ENCODE measurements around the gene CDH2.

The CDH2 gene

DNA sequence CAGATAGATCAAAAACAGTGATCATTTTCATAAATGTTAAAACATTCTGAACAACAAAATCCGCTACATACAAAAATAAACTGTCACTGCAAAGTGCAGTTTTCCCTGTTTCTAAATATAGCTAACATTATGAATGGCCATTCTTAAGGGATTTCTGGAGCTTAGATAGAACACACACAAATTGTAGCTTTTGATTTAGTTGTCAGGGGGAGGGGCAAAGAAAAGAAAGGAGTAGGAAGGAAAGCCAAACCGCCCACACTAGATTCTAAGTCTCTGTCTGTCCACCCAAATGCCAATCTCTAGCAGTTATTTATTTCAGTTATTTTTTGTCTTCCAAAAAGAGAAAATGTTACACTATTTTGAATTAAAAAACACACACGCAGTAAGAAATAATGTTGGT, 182.4 kb downstream of the CDH2 start:
- no peak for TF ChIP-seq GLIS3 (CRISPR knock-in tag; IDR thresholded peaks at IDR 0.05)
- TF ChIP-seq, protein P1, sequence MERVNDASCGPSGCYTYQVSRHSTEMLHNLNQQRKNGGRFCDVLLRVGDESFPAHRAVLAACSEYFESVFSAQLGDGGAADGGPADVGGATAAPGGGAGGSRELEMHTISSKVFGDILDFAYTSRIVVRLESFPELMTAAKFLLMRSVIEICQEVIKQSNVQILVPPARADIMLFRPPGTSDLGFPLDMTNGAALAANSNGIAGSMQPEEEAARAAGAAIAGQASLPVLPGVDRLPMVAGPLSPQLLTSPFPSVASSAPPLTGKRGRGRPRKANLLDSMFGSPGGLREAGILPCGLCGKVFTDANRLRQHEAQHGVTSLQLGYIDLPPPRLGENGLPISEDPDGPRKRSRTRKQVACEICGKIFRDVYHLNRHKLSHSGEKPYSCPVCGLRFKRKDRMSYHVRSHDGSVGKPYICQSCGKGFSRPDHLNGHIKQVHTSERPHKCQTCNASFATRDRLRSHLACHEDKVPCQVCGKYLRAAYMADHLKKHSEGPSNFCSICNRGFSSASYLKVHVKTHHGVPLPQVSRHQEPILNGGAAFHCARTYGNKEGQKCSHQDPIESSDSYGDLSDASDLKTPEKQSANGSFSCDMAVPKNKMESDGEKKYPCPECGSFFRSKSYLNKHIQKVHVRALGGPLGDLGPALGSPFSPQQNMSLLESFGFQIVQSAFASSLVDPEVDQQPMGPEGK (CRISPR knock-in tag; IDR thresholded peaks at IDR 0.05; ENCODE audit: borderline replicate concordance), result no peak
- TF ChIP-seq ESRRG (CRISPR knock-in tag; IDR thresholded peaks at IDR 0.05), result no peak
- no peak for ATAC-seq

DNA sequence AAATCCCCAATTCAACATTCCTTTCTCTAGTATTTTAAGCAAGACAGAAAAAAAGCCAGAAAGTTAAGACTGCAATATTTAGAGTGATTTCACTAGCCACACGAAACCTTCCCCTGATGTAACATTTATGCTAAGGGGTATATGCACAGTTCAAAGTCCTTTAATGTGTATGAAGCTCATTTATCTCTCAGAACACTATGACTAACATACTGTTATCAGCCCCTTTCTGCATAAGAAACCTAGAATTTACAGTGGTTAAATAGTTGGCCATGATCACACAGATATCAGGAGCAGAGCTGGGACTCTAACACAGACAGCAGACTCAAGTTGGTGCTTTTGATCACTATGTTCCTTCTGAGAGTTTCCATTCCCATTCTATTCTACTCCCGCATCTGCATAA, 185.5 kb downstream of the CDH2 start:
- TF ChIP-seq ISL1 (CRISPR knock-in tag; IDR thresholded peaks at IDR 0.05) (no peak), OSR1 (CRISPR knock-in tag; IDR thresholded peaks at IDR 0.05) (no peak), ZNF565 (CRISPR knock-in tag; conservative IDR thresholded peaks at IDR 0.05; ENCODE audit: low read depth) (no peak), ZFP3 (CRISPR knock-in tag; IDR thresholded peaks at IDR 0.05) (no peak), CSRNP3 (CRISPR knock-in tag; IDR thresholded peaks at IDR 0.05) (no peak), SNAI2 (CRISPR knock-in tag; IDR thresholded peaks at IDR 0.05) (no peak), PPARA (CRISPR knock-in tag; IDR thresholded peaks at IDR 0.05; ENCODE audit: borderline replicate concordance) (no peak), ARNTL (CRISPR knock-in tag; IDR thresholded peaks at IDR 0.05; ENCODE audit: borderline replicate concordance, low read depth) (no peak), ZNF70 (CRISPR knock-in tag; IDR thresholded peaks at IDR 0.05) (no peak), TCF4 (CRISPR knock-in tag; IDR thresholded peaks at IDR 0.05; ENCODE audit: borderline replicate concordance) (no peak), TOX (CRISPR knock-in tag; IDR thresholded peaks at IDR 0.05; ENCODE audit: borderline replicate concordance) (no peak), CSDC2 (CRISPR knock-in tag; IDR thresholded peaks at IDR 0.05) (no peak), GLIS3 (CRISPR knock-in tag; IDR thresholded peaks at IDR 0.05) (no peak), ZC3H10 (CRISPR knock-in tag; IDR thresholded peaks at IDR 0.05) (no peak), ZNF8 (CRISPR knock-in tag; IDR thresholded peaks at IDR 0.05) (no peak), ESRRG (CRISPR knock-in tag; IDR thresholded peaks at IDR 0.05) (no peak), BACH2 (CRISPR knock-in tag; IDR thresholded peaks at IDR 0.05; ENCODE audit: borderline replicate concordance) (no peak)
- TF ChIP-seq, protein P2, sequence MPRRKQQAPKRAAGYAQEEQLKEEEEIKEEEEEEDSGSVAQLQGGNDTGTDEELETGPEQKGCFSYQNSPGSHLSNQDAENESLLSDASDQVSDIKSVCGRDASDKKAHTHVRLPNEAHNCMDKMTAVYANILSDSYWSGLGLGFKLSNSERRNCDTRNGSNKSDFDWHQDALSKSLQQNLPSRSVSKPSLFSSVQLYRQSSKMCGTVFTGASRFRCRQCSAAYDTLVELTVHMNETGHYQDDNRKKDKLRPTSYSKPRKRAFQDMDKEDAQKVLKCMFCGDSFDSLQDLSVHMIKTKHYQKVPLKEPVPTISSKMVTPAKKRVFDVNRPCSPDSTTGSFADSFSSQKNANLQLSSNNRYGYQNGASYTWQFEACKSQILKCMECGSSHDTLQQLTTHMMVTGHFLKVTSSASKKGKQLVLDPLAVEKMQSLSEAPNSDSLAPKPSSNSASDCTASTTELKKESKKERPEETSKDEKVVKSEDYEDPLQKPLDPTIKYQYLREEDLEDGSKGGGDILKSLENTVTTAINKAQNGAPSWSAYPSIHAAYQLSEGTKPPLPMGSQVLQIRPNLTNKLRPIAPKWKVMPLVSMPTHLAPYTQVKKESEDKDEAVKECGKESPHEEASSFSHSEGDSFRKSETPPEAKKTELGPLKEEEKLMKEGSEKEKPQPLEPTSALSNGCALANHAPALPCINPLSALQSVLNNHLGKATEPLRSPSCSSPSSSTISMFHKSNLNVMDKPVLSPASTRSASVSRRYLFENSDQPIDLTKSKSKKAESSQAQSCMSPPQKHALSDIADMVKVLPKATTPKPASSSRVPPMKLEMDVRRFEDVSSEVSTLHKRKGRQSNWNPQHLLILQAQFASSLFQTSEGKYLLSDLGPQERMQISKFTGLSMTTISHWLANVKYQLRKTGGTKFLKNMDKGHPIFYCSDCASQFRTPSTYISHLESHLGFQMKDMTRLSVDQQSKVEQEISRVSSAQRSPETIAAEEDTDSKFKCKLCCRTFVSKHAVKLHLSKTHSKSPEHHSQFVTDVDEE (CRISPR knock-in tag; IDR thresholded peaks at IDR 0.05), result no peak
- TF ChIP-seq, protein P3, sequence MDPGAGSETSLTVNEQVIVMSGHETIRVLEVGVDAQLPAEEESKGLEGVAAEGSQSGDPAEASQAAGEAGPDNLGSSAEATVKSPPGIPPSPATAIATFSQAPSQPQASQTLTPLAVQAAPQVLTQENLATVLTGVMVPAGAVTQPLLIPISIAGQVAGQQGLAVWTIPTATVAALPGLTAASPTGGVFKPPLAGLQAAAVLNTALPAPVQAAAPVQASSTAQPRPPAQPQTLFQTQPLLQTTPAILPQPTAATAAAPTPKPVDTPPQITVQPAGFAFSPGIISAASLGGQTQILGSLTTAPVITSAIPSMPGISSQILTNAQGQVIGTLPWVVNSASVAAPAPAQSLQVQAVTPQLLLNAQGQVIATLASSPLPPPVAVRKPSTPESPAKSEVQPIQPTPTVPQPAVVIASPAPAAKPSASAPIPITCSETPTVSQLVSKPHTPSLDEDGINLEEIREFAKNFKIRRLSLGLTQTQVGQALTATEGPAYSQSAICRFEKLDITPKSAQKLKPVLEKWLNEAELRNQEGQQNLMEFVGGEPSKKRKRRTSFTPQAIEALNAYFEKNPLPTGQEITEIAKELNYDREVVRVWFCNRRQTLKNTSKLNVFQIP (CRISPR knock-in tag; IDR thresholded peaks at IDR 0.05; ENCODE audit: borderline replicate concordance, low read depth), result no peak
- TF ChIP-seq, protein P1 (CRISPR knock-in tag; IDR thresholded peaks at IDR 0.05; ENCODE audit: borderline replicate concordance), result no peak
- ATAC-seq, result no peak

DNA sequence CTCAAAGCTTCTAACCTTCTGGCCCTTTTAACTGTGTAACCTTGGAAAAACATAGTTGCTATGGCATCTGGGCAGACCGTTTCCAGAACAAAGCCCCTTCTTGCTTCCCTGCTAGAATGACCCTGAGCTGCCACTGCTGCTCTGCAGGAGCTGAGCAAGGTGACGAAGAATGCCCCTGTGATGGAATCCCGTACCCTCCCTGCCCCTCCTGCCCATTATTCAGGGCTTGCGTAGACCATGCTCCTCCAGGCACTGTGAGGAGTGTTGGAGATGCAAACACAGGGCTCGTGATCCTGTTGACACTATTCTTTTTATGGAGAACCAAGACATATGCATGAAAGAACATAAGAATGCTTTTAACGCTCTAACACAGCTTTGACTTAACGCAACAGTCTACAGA, 191.1 kb downstream of the CDH2 start:
- no peak for ATAC-seq
- no peak for TF ChIP-seq BACH2 (CRISPR knock-in tag; IDR thresholded peaks at IDR 0.05; ENCODE audit: borderline replicate concordance)
- no peak for TF ChIP-seq ZNF8 (CRISPR knock-in tag; IDR thresholded peaks at IDR 0.05)
- TF ChIP-seq ARNTL (CRISPR knock-in tag; IDR thresholded peaks at IDR 0.05; ENCODE audit: borderline replicate concordance, low read depth), result no peak
- TF ChIP-seq ESRRG (CRISPR knock-in tag; IDR thresholded peaks at IDR 0.05), result no peak
- TF ChIP-seq CSDC2 (CRISPR knock-in tag; IDR thresholded peaks at IDR 0.05), result no peak
- TF ChIP-seq ZC3H10 (CRISPR knock-in tag; IDR thresholded peaks at IDR 0.05), result no peak
- no peak for TF ChIP-seq TOX (CRISPR knock-in tag; IDR thresholded peaks at IDR 0.05; ENCODE audit: borderline replicate concordance)
- no peak for TF ChIP-seq OSR1 (CRISPR knock-in tag; IDR thresholded peaks at IDR 0.05)
- TF ChIP-seq, protein P1 (CRISPR knock-in tag; IDR thresholded peaks at IDR 0.05; ENCODE audit: borderline replicate concordance), result no peak
- TF ChIP-seq, protein P4, sequence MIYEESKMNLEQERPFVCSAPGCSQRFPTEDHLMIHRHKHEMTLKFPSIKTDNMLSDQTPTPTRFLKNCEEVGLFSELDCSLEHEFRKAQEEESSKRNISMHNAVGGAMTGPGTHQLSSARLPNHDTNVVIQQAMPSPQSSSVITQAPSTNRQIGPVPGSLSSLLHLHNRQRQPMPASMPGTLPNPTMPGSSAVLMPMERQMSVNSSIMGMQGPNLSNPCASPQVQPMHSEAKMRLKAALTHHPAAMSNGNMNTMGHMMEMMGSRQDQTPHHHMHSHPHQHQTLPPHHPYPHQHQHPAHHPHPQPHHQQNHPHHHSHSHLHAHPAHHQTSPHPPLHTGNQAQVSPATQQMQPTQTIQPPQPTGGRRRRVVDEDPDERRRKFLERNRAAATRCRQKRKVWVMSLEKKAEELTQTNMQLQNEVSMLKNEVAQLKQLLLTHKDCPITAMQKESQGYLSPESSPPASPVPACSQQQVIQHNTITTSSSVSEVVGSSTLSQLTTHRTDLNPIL (CRISPR knock-in tag; IDR thresholded peaks at IDR 0.05; ENCODE audit: low read depth), result no peak
- TF ChIP-seq ZNF565 (CRISPR knock-in tag; conservative IDR thresholded peaks at IDR 0.05; ENCODE audit: low read depth), result no peak
